ENCODE measurements around the gene INTS11.

INTS11 gene

GRCh38 chr1:1325288-1326074, 1.0 kb upstream of the INTS11 start:
- DNase-seq (ENCODE audit: insufficient read length, low spot score), result no peak
- TF ChIP-seq CTCF (IDR thresholded peaks at IDR 0.05; ENCODE audit: insufficient read depth, missing control alignments), result no peak
- FAIRE-seq, result no peak

GRCh38 chr1:1324084-1324523, 356 bp downstream of the INTS11 start:
- DNase-seq (ENCODE audit: insufficient read length, low spot score), result no peak
- no peak for FAIRE-seq
- no peak for TF ChIP-seq CTCF (IDR thresholded peaks at IDR 0.05; ENCODE audit: insufficient read depth, missing control alignments)

- no peak for TF ChIP-seq CTCF (IDR thresholded peaks at IDR 0.05; ENCODE audit: insufficient read depth, missing control alignments)
- DNase-seq (ENCODE audit: insufficient read length, low spot score) (no peak), FAIRE-seq (no peak)
Observed at GRCh38 chr1:1322952-1323351, 1.5 kb downstream of the INTS11 start.

GRCh38 chr1:1322418-1322817, 2.0 kb downstream of the INTS11 start:
- DNase-seq (ENCODE audit: insufficient read length, low spot score), result no peak
- FAIRE-seq, result no peak
- TF ChIP-seq CTCF (IDR thresholded peaks at IDR 0.05; ENCODE audit: insufficient read depth, missing control alignments), result no peak

- FAIRE-seq (no peak), DNase-seq (ENCODE audit: insufficient read length, low spot score) (no peak)
- TF ChIP-seq CTCF (IDR thresholded peaks at IDR 0.05; ENCODE audit: insufficient read depth, missing control alignments), result no peak
Observed at GRCh38 chr1:1321477-1321876, 3.0 kb downstream of the INTS11 start.

GRCh38 chr1:1320666-1321448, 3.6 kb downstream of the INTS11 start:
- no peak for FAIRE-seq
- TF ChIP-seq CTCF (IDR thresholded peaks at IDR 0.05; ENCODE audit: insufficient read depth, missing control alignments), result no peak
- no peak for DNase-seq (ENCODE audit: insufficient read length, low spot score)

- DNase-seq (ENCODE audit: insufficient read length, low spot score) (no peak), FAIRE-seq (no peak)
- no peak for TF ChIP-seq CTCF (IDR thresholded peaks at IDR 0.05; ENCODE audit: insufficient read depth, missing control alignments)
Observed at GRCh38 chr1:1319646-1319941, 4.9 kb downstream of the INTS11 start.
